Osteocyte (in vitro differentiated cells): ENCODE data around the gene PAFAH1B2. TPM values are rescaled to one million over a fixed set of nuclear protein-coding genes. Genes with fewer than 3 reads are reported as not detected.

Source experiments
- DNase-seq: peaks from one replicate; pipeline ENCODE4 v3.0.0; 2021; ENCODE audit warnings: mixed read lengths; ENCODE audit not compliant: unreplicated experiment; ENCODE audit errors: extremely low spot score
- H3K27ac Mint-ChIP-seq: one replicate; pipeline ENCODE4 v1.8.0; 2021; ENCODE audit warnings: mild to moderate bottlenecking, mixed read lengths; ENCODE audit not compliant: unreplicated experiment
- H3K27me3 Mint-ChIP-seq: one replicate; pipeline ENCODE4 v1.8.0; 2021; ENCODE audit warnings: mixed read lengths; ENCODE audit not compliant: unreplicated experiment
- H3K36me3 Mint-ChIP-seq: one replicate; pipeline ENCODE4 v1.8.0; 2021; ENCODE audit warnings: mixed read lengths; ENCODE audit not compliant: unreplicated experiment
- H3K4me1 Mint-ChIP-seq: one replicate; pipeline ENCODE4 v1.8.0; 2021; ENCODE audit warnings: mixed read lengths; ENCODE audit not compliant: unreplicated experiment
- H3K4me3 Mint-ChIP-seq: one replicate; pipeline ENCODE4 v1.8.0; 2021; ENCODE audit warnings: mild to moderate bottlenecking, moderate library complexity, mixed read lengths; ENCODE audit not compliant: unreplicated experiment
- H3K9me3 Mint-ChIP-seq: one replicate; pipeline ENCODE4 v1.8.0; 2021; ENCODE audit warnings: mixed read lengths; ENCODE audit not compliant: unreplicated experiment
- total RNA-seq: library from RNA; stranded (reverse); gene quantifications from 2 replicates; pipeline ENCODE4 v1.2.1, GENCODE V29; 2021
- TF ChIP-seq, protein P1 (sequence below): fragments of 200-600 bp; sonication (generic); IDR thresholded peaks from 2 replicates; pipeline ENCODE4 v1.5.0; 2021; ENCODE audit warnings: antibody characterized with exemption, mild to moderate bottlenecking, moderate library complexity

PAFAH1B2 gene
- total RNA-seq, 1 donor from 2014 or later: 82.7 TPM

DNA sequence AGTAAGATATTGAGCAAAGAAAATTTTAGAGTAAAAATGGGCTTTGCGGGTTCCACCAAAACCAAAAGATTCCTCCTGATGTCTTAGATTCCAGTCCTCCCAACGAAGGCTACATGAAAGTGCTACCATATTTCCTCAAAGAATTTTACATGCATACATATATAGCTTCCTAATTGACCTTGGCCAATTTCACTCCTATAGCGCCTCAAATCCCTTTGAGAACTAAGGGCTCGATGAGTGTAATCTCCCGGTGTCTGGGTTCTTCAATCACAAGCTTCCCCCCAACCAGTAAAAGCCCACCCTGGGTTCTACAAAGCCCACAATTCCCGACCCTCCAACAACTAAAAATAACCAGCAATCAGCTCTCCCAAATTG lies 47.1 kb upstream of the PAFAH1B2 start:
- Mint-ChIP-seq H3K27ac (peak overlapping the region; percentile 85), H3K9me3 (no peaks in the 10 kb centered on the region), H3K4me1 (peaks cover 44% of the 10 kb centered on the region), H3K36me3 (peaks cover 2% of the 10 kb centered on the region), H3K27me3 (no peaks in the 10 kb centered on the region), H3K4me3 (peak overlapping the region; percentile 94)
- DNase-seq: no peak
- TF ChIP-seq, protein P1, sequence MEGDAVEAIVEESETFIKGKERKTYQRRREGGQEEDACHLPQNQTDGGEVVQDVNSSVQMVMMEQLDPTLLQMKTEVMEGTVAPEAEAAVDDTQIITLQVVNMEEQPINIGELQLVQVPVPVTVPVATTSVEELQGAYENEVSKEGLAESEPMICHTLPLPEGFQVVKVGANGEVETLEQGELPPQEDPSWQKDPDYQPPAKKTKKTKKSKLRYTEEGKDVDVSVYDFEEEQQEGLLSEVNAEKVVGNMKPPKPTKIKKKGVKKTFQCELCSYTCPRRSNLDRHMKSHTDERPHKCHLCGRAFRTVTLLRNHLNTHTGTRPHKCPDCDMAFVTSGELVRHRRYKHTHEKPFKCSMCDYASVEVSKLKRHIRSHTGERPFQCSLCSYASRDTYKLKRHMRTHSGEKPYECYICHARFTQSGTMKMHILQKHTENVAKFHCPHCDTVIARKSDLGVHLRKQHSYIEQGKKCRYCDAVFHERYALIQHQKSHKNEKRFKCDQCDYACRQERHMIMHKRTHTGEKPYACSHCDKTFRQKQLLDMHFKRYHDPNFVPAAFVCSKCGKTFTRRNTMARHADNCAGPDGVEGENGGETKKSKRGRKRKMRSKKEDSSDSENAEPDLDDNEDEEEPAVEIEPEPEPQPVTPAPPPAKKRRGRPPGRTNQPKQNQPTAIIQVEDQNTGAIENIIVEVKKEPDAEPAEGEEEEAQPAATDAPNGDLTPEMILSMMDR: no peak

DNA sequence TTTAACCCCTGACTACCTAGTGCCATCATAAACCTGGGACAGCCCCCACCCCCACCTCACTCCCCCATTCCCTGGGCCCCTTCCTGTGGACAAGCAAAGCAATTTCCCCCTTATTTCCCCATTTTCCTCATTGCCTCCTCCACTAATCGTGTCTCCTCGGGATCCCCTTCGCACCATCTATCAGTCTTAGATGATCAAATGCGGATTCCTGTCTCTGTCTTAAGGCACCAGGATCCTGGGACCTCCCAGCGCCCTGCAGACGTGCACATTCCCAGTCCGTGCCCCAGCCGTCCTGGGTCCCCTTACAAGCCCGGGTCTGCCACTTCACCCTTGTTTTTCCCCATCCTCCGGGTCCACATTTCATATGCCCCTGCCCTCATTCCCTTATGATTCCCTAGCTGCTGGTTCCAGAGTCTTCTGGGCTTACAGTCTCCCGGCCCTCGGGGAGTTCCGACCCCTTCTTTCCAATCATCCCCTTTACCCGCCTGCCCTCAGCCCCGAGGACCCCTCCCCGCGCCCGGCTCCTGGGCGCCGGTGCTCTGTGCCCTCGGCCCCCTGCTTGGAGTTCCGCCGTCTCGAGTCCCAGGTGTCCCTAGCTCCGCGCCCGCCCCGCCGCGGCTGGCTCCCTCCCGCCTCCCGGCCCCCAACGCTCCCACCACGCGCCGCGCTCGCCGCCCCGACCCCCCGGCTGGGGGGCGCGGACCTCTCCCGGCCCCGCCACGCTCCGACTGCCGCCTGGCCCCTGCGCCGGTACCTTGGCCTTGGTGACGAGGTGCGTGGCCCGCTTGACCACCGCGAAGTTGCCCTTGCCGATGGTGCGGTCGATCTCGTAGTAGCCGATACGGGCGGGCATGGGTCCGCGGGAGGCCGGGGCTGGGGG lies 46.5 kb upstream of the PAFAH1B2 start:
- Mint-ChIP-seq H3K4me1 (peaks cover 44% of the 10 kb centered on the region), H3K36me3 (no peaks in the 10 kb centered on the region), H3K27ac (peak overlapping the region; percentile 85), H3K9me3 (no peaks in the 10 kb centered on the region), H3K4me3 (peak overlapping the region; percentile 94), H3K27me3 (no peaks in the 10 kb centered on the region)
- peak; percentile 86 for DNase-seq
- TF ChIP-seq, protein P1: no peak

DNA sequence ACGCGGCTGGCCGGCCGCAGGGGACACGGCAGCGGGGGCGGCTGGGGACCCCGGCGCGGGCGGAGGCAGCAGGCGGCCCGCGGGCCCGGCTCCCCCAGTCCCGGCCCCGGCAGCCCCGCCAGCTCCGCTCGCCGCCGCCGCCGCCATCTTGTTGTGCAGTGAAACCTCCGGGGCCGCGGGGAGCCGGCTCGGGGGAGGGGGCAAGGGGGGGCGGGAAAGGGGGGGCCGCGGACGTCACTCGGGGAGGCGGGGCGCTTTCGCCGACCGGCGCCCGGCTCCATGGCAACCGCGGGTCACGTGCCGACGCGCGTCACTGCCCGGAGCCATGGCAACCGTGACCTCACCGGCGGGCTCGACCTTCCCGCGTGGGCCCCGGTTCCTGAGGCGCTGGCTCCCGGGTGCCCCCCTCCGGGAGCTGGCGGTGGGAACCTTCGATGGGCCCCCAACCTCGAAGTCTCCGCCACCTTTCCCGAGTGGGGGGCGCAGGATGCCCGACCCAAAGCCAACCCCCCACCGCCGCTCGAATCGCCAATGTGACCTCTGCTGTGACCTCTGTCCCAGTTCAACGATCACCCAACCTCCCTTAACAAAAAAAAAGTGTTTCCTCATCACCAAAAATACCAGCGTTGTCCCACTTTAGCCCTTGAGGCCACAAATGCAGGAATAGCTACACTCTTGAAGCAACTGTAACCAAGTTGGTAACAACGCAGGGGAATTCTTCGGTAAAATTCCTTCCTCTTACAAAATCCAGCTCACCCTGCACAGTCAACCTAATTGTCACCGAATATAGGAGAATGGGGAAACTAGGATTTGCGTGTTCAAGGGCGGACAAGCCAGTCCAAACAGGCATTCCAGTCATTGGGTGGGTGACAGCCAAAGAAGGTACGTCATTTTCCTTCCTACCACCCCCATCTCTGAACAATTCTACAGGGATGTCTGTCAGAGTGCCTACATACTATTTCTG lies 45.5 kb upstream of the PAFAH1B2 start, which contains the start of gene SIK3:
Gene SIK3 (minus strand): TSS at position 160 of the 964 bp plus-strand sequence. CDS start 13 bp downstream, at position 147.
- H3K36me3 Mint-ChIP-seq: no peaks in the 10 kb centered on the region
- H3K27me3 Mint-ChIP-seq: no peaks in the 10 kb centered on the region
- H3K4me1 Mint-ChIP-seq: peaks cover 39% of the 10 kb centered on the region
- TF ChIP-seq, protein P1: peak; percentile 57
- H3K27ac Mint-ChIP-seq: peak within 1 kb of the TSS; percentile 98
- H3K9me3 Mint-ChIP-seq: no peaks in the 10 kb centered on the region
- DNase-seq: peak; percentile 97
- H3K4me3 Mint-ChIP-seq: peak within 1 kb of the TSS; percentile 94

DNA sequence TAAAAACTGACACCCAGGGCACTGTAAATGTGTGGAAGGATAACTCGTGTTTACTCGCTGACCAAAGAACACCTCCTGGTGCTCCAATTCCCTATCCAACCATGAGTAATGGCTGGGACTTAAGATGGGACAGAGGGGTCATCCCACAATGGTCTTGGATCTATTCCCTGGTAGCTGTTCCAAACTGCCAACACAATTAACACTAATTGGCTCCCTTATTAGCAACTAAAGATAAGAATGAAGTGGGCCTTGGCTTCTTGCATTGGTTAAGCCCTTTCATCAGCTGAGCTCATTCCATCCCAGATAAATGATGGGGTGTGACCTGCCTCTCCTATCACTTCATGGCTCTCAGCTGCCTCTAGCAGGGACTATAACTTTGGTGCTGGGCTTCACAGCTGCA lies 44.4 kb upstream of the PAFAH1B2 start:
- H3K36me3 Mint-ChIP-seq: no peaks in the 10 kb centered on the region
- peak overlapping the region; percentile 89 for H3K4me3 Mint-ChIP-seq
- no peaks in the 10 kb centered on the region for H3K9me3 Mint-ChIP-seq
- H3K4me1 Mint-ChIP-seq: peaks cover 38% of the 10 kb centered on the region
- DNase-seq: no peak
- no peaks in the 10 kb centered on the region for H3K27me3 Mint-ChIP-seq
- TF ChIP-seq, protein P1: no peak
- H3K27ac Mint-ChIP-seq: peak overlapping the region; percentile 10
